ENCODE data around the gene CRYBA1. TPM values are rescaled to one million over a fixed set of nuclear protein-coding genes. Genes with fewer than 3 reads are reported as not detected.

CRYBA1 gene
- polyA plus RNA-seq, 3 donors from 2014 or later, result not detected

DNA sequence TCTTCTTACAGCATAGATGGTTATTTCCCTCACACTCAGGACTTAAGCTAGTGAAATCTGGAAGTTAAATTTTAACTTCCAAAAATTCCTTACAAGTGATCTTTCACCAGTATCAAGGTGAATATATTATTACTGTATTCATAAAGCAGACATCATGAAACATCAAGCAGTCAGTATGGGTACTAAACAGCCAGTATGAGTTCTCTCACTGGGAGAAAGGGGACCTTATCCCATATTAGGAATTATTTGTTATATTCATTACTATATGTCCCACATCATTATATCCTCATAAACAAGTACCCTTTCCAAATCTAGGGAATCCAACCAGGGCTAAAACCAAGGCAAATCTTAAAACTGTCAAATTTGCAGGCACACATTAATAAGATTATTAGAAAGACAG, 32.0 kb downstream of the CRYBA1 start:
- Mint-ChIP-seq H3K9me3 (peaks cover 4 to 16% (median 9%) of the 10 kb centered on the region in 6 donors), H3K27me3 (ENCODE audit: low read depth in 3 of 3) (peaks cover 2 to 5% (median 4%) of the 10 kb centered on the region in 3 donors), H3K4me3 (peak overlapping the region in 1 of 5 donors; percentile 35), H3K27ac (no peak overlapping the region), H3K36me3 (peaks cover 32 to 37% (median 35%) of the 10 kb centered on the region in 3 donors), H3K4me1 (peaks cover 71 to 87% of the 10 kb centered on the region in 2 donors)
- no peak for DNase-seq

DNA sequence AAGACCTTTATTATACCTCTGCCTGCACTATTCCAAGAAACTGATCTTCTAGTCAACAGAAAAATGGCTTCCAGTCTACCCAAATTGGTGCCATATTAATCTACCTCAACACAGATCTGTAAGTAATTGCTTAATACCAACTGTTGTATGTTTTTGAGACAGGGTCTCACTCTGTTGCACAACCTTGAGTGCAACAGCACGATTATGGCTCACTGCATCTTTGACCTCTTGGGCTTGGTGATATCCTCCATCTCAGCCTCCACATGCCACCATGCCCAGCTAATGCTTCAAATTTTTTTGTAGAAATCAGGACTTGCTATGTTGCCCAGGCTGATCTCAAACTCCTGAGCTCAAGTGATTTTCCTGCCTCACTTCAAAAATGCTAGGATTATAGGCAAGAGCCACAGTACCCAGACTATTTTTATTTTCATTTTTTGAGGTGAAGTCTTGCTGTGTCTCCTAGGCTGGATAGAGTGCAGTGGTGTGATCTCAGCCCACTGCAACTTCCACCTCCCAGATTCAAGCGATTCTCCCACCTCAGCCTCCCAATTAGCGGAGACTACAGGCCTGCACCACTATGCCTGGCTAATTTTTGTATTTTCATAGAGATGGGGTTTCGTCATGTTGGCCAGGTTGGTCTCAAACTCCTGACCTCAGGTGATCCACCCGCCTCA, 32.9 kb downstream of the CRYBA1 start:
- H3K27me3 Mint-ChIP-seq (ENCODE audit: low read depth in 3 of 3), result peaks cover 0 to 4% (median 4%) of the 10 kb centered on the region in 3 donors
- peaks cover 4 to 16% (median 9%) of the 10 kb centered on the region in 6 donors for H3K9me3 Mint-ChIP-seq
- H3K4me1 Mint-ChIP-seq, result peaks cover 68 to 85% of the 10 kb centered on the region in 2 donors
- H3K27ac Mint-ChIP-seq, result peak overlapping the region in 2 of 6 donors; percentile 5 to 40
- H3K4me3 Mint-ChIP-seq, result peak overlapping the region in 1 of 5 donors; percentile 21
- H3K36me3 Mint-ChIP-seq, result peaks cover 29 to 40% (median 32%) of the 10 kb centered on the region in 3 donors
- no peak for DNase-seq

DNA sequence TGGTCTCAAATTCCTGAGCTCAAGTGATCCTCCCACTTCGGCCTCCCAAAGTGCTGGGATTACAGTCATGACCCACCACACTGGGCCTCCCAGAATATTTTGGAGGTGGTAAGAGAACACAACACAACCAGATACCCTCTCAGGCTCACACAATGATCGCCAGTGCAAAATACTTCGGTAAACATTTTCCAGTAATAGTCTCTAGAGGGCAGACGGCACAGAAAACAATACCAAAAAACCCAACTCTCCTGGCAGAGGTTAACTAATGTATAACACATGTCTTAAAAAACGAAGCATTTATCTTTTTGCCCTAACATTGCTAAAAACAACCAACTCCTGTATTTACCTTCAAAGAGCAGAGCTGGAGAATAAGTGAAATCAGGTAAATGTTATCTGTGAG, 36.8 kb downstream of the CRYBA1 start:
- Mint-ChIP-seq H3K27ac (peak overlapping the region in 4 of 6 donors; percentile 20 to 72 (median 24)), H3K4me1 (peaks cover 66 to 79% of the 10 kb centered on the region in 2 donors), H3K9me3 (peaks cover 3 to 11% (median 8%) of the 10 kb centered on the region in 6 donors), H3K36me3 (peaks cover 21 to 46% (median 33%) of the 10 kb centered on the region in 3 donors), H3K4me3 (peak overlapping the region in 2 of 5 donors; percentile 41 to 42), H3K27me3 (ENCODE audit: low read depth in 3 of 3) (peaks cover 0 to 3% (median 2%) of the 10 kb centered on the region in 3 donors)
- DNase-seq, result no peak

DNA sequence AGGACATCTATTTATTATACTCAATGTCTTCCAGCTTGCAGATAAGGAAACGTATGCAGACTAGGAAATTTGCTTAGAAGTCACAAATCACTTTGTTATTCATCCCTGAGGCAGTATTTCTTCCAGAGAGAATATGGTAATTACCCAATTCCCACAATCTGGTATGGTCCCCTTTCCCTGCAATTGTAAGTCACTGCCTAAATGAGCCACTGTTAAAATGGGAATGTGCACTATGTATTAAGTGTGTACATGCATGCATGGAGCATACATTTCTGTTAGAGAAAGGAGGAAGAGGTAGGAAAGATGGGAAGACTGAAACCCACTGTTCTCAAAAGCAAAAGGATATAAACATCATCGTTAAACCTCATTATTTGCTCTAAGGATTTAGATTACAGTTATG, 37.3 kb downstream of the CRYBA1 start:
- H3K9me3 Mint-ChIP-seq, result peaks cover 0 to 7% (median 5%) of the 10 kb centered on the region in 6 donors
- H3K4me3 Mint-ChIP-seq, result peak overlapping the region in 2 of 5 donors; percentile 1 to 41
- peaks cover 0 to 3% (median 2%) of the 10 kb centered on the region in 3 donors for H3K27me3 Mint-ChIP-seq (ENCODE audit: low read depth in 3 of 3)
- peak overlapping the region in 3 of 6 donors; percentile 28 to 72 (median 70) for H3K27ac Mint-ChIP-seq
- DNase-seq, result no peak
- H3K36me3 Mint-ChIP-seq, result peaks cover 17 to 41% (median 28%) of the 10 kb centered on the region in 3 donors
- H3K4me1 Mint-ChIP-seq, result peaks cover 67 to 79% of the 10 kb centered on the region in 2 donors

DNA sequence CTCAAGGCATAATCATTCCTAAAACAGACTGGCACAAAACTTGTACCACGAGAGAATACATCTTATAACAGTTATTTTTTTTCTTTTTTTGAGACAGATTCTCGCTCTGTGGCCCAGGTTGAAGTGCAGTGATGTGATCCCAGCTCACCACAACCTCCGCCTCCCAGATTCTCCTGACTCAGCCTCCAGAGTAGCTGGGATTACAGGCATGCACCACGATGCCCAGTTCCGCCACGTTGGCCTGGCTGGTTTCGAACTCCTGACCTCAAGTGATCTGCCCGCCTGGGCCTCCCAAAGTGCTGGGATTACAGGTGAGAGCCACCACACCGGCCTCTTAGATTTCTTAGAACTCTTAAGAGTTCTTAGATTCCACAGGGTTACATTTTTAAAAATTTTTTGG, 43.2 kb downstream of the CRYBA1 start:
- Mint-ChIP-seq H3K27me3 (ENCODE audit: low read depth in 3 of 3) (peaks cover 11 to 20% (median 16%) of the 10 kb centered on the region in 3 donors), H3K9me3 (no peaks in the 10 kb centered on the region), H3K4me3 (peak overlapping the region; percentile 24 to 67 (median 55)), H3K36me3 (peaks cover 4 to 20% (median 14%) of the 10 kb centered on the region in 3 donors), H3K27ac (peak overlapping the region; percentile 17 to 74 (median 56)), H3K4me1 (peaks cover 75 to 79% of the 10 kb centered on the region in 2 donors)
- DNase-seq, result no peak

DNA sequence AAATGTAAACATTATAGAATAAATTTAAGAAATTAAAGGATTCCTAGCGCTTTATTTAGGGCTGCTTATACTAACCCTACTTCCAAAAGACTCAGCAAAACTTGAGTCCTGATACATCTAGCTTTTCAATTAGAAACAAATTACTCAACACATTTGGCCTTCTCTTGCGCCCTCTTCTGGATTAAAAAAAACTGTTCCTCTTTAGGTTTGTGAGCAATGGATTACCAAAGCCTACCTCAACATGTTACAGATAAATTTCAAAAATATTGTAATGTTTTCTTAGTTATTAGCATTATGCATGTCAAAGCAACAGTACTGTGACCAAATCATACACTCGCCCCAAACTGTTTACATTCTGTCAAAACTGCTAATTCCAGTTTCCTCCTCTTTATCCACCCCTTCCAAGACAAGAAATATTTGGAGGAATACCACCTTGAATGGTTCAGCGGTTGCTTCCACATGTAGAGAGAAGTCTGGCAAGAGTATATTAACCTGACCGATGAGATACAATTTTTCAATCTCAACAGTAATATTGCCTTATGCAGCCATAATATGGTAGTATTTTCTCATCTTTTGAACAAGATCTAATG, 44.6 kb downstream of the CRYBA1 start:
- no peaks in the 10 kb centered on the region for H3K9me3 Mint-ChIP-seq

DNA sequence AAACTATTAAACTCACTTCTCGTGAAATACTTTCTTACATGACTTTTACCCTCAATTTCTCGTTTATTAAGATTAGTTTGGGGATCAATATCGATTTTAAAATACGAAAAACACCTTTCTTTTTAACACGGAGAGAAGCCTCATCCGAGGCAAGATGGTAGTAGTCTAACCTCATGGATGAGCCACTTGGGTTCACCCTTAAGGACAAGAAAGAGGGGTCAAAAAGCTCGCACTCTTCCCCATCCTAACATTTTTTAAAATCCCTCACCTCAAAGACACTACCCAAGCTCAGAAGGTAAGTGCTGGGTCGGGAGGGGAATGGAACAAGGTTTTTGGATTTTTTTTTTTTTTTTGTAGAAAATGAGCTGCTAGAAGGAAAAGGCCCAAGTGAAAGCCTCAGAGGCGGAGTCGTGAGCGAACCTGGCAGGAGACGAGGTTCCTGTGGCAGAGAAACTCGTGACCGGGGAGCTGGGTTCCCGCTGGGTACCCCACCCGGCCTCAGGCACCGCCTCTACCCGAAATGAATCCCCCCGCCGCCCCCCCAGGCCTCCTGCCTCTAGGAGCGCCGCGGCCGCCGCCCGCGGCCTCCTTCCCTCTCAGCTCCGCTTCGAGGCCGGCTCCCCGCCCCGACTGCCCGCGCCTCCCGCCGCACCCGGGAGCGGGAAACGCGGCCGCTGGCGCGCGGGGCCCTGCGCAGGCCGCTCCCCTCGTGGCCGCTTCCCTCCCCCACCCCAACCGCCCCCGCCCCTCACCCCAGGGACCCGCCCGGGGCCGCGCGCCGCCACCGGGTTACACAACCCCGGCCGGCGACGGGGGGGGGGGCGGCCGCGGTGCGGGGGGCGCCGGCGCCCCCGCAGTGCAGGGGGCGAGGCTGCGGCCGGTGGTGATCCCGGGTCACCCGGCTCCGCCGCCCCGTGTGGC, 45.7 kb downstream of the CRYBA1 start:
- Mint-ChIP-seq H3K27ac (peak overlapping the region; percentile 86 to 97 (median 92)), H3K36me3 (peaks cover under 1 to 7% (median 2%) of the 10 kb centered on the region in 3 donors), H3K4me3 (peak overlapping the region; percentile 98 to 100 (median 100)), H3K27me3 (ENCODE audit: low read depth in 3 of 3) (peaks cover 11 to 20% (median 16%) of the 10 kb centered on the region in 3 donors), H3K9me3 (no peaks in the 10 kb centered on the region), H3K4me1 (peaks cover 63 to 64% of the 10 kb centered on the region in 2 donors)
- peak; percentile 55 to 62 (median 56) for DNase-seq

More for the DNA sequence above, 44.6 kb downstream of the CRYBA1 start:
- Mint-ChIP-seq H3K36me3 (peaks cover 4 to 18% (median 13%) of the 10 kb centered on the region in 3 donors), H3K4me3 (peak overlapping the region; percentile 88 to 91 (median 90)), H3K27me3 (ENCODE audit: low read depth in 3 of 3) (peaks cover 11 to 20% (median 16%) of the 10 kb centered on the region in 3 donors), H3K4me1 (peaks cover 74 to 75% of the 10 kb centered on the region in 2 donors), H3K27ac (peak overlapping the region; percentile 76 to 94 (median 88))
- peak; percentile 50 to 61 (median 55) for DNase-seq

DNA sequence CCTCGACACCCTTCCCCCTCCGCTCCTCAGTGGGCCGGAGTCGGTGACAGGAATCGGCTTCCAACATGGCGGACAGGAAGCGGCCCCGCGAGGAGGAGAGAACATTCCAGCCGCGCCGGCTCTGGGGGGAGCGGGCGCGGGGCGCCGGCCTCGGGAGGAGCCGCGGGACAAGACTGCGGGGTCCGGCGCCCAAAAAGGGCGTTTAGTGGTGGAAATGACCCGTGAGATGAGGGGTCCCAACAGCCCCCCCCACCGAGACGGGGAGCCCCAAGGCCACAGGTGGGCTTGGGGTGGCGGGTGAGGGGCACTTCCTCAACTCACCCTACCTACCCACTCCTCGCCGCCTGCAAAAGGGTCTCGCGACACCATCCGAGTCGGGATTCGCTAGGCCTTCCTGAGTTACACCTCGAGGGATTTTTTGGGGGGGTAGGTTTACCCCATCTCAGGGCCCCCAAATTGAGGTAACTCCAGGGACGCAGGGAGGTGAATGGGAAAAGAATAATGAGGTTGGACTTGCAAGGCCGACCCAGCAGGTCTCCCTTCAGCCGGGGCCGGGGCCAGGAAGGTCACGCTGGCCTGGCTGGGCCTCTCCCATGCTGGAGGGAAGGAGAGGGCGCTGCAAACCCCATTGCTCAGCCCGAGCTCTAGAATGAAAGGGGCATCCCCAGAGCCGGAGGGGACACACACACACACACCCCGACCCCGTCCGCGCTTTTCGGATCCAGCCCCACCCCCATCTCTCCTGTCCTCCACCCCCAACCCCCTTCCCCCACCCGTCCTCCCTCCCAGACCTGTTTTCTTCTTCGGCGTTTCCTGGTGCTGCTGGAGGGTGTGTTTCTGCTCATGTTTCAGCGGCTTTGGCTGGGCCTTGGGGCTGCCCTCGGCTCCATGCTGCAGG, 46.6 kb downstream of the CRYBA1 start:
- Mint-ChIP-seq H3K36me3 (peaks cover 0 to 3% (median 0%) of the 10 kb centered on the region in 3 donors), H3K4me1 (peaks cover 54 to 55% of the 10 kb centered on the region in 2 donors), H3K9me3 (no peaks in the 10 kb centered on the region), H3K4me3 (peak overlapping the region; percentile 98 to 100 (median 100)), H3K27me3 (ENCODE audit: low read depth in 3 of 3) (peaks cover 11 to 20% (median 16%) of the 10 kb centered on the region in 3 donors), H3K27ac (peak overlapping the region; percentile 96 to 100 (median 98))
- DNase-seq, result peak; percentile 54 to 57 (median 56)

DNA sequence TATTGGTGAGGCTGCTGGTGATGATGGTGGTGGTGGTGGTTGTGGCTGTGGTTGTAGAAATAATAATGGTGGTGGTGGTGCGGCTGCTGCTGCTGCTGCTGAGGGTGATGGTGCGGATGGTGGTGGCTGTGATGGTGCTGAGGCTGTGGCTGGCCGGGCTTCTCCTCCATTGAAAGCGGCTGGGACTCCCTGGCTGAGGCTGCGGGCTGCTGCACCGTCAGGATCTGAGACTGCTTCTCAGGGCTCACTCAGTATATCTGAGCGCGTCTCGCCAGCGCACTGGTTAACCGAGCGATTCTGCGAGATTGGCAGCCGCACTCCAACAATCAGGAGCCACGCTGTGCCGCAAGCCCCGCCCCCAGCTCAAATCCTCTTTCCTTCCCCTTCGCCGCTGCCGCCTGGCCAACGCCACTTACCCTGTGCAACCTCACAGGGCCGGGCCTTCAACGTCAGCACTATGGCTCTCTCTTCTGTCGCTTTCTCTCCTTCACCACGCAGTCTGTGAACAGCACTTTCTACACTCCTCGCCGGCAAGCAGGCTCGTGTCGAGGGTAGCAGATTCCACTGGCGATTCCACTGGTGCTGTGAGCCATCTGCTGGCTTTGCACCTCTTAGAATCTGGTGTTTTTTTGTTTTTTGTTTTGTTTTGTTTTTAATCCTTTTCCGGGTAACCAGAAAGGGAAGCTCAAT, 47.4 kb downstream of the CRYBA1 start, which contains the start of gene NUFIP2:
TSS of gene NUFIP2 (minus strand) at position 259 of the 690 bp plus-strand sequence. CDS start at position 170, 89 bp downstream.
- Mint-ChIP-seq H3K27ac (peak within 1 kb of the TSS; percentile 96 to 100 (median 98)), H3K4me3 (peak within 1 kb of the TSS; percentile 98 to 100 (median 100)), H3K36me3 (peaks cover 0 to 3% (median 0%) of the 10 kb centered on the region in 3 donors), H3K4me1 (peaks cover 47% of the 10 kb centered on the region in 2 donors), H3K27me3 (ENCODE audit: low read depth in 3 of 3) (peaks cover 11 to 20% (median 16%) of the 10 kb centered on the region in 3 donors), H3K9me3 (no peaks in the 10 kb centered on the region)
- DNase-seq, result peak; percentile 98

DNA sequence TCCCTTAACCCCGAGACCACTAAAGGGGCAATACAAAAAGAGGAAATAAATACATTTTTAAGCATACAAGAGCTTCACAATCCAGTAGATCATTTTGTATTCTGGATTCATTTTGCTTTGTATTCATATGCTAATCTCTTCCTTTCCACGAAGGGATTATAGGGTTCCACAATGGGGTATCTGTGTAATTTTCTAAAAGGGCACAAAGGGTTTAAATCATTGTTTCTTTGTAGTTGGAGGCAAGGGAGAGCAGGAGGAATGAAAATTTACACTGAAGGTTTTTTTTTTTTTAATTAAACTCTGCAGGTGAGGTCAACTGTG, 47.9 kb downstream of the CRYBA1 start:
- Mint-ChIP-seq H3K27me3 (ENCODE audit: low read depth in 3 of 3) (peaks cover 11 to 18% (median 16%) of the 10 kb centered on the region in 3 donors), H3K4me3 (peak overlapping the region; percentile 98 to 100 (median 100)), H3K4me1 (peaks cover 42% of the 10 kb centered on the region in 2 donors), H3K36me3 (peaks cover 0 to 3% (median 0%) of the 10 kb centered on the region in 3 donors), H3K9me3 (no peaks in the 10 kb centered on the region), H3K27ac (peak overlapping the region; percentile 96 to 100 (median 98))
- no peak for DNase-seq

DNA sequence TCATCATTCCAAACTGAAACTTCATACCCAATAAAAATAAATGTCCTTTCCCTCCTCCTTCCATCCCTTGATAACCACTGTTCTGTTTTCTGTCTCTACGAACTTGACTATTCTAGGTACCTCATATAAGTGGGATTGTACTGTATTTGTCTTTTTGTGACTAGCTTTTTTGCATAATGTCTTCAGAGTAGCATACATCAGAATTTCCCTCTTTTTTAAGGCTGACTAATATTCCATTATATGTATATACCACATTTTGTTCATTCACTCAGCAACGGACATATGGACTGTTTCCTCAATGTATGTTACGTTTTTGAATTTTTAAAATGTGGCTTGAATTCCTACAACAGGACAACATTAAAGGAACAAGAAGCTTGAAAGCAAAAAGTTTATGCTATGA, 48.8 kb downstream of the CRYBA1 start:
- peak overlapping the region; percentile 22 to 69 (median 57) for H3K4me3 Mint-ChIP-seq
- no peak for DNase-seq
- H3K9me3 Mint-ChIP-seq, result no peaks in the 10 kb centered on the region
- peak overlapping the region; percentile 62 to 96 (median 83) for H3K27ac Mint-ChIP-seq
- H3K36me3 Mint-ChIP-seq, result peaks cover 0 to 3% (median 0%) of the 10 kb centered on the region in 3 donors
- peaks cover 7 to 18% (median 16%) of the 10 kb centered on the region in 3 donors for H3K27me3 Mint-ChIP-seq (ENCODE audit: low read depth in 3 of 3)
- H3K4me1 Mint-ChIP-seq, result peaks cover 33 to 35% of the 10 kb centered on the region in 2 donors

DNA sequence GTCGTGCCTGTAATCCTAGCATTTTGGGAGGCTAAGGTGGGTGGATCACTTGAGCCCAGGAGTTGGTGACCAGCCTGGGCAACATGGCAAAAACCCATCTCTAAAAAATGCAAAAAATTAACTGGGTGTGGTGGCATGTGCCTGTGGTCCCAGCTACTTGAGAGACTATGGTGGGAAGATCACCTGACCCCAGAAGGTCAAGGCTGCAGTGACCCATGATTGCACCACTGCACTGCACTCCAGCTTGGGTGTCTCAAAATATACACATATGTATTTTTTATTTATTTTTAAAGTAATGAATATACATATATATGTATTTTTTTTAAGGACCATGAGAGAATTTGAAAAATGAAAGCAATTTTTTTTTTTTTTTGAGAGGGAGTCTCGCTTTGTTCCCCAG, 52.4 kb downstream of the CRYBA1 start:
- peaks cover under 1 to 4% (median 2%) of the 10 kb centered on the region in 3 donors for H3K27me3 Mint-ChIP-seq (ENCODE audit: low read depth in 3 of 3)
- H3K9me3 Mint-ChIP-seq, result no peaks in the 10 kb centered on the region
- H3K36me3 Mint-ChIP-seq, result no peaks in the 10 kb centered on the region
- H3K27ac Mint-ChIP-seq, result no peak overlapping the region
- no peak overlapping the region for H3K4me3 Mint-ChIP-seq
- H3K4me1 Mint-ChIP-seq, result peaks cover 13 to 15% of the 10 kb centered on the region in 2 donors
- no peak for DNase-seq

Data from immature natural killer cell (primary cell).